Bronchial epithelial cell (primary cell): Measurements from ENCODE around the gene PCCB. TPM values are rescaled to one million over a fixed set of nuclear protein-coding genes. Genes with fewer than 3 reads are reported as not detected.

Source experiments
- DNase-seq: peaks from one replicate; pipeline ENCODE4 v3.0.0-alpha.2; 2010; ENCODE audit warnings: low read depth
- FAIRE-seq: peaks from 2 replicates; lab custom pipeline; 2011; peaks lifted over from hg19 to GRCh38; lab: Jason Lieb, UNC
- H3K27me3 ChIP-seq: 2 replicates; pipeline ENCODE4 v1.5.1; 2011; ENCODE audit warnings: low read length; ENCODE audit not compliant: control insufficient read depth, insufficient read depth
- H3K36me3 ChIP-seq: 2 replicates; pipeline ENCODE4 v1.5.1; 2011; ENCODE audit warnings: low read length; ENCODE audit not compliant: control insufficient read depth, insufficient read depth
- H3K4me3 ChIP-seq: 2 replicates; pipeline ENCODE4 v1.5.1; 2011; ENCODE audit warnings: mild to moderate bottlenecking, low read depth, low read length, control low read depth
- CTCF ChIP-seq: IDR thresholded peaks from 2 replicates; pipeline ENCODE4 v1.5.1; 2011; ENCODE audit warnings: mild to moderate bottlenecking, moderate library complexity, low read length, control low read depth, inconsistent platforms; ENCODE audit not compliant: insufficient read depth, severe bottlenecking
- total RNA-seq: library from RNA; depleted of rRNA; stranded (reverse); fragments of >200 nt; gene quantifications from 2 replicates; pipeline ENCODE4 v1.2.1, GENCODE V29; 2014

PCCB gene
- total RNA-seq, 1 donor from 2014 or later = 62.1 TPM

DNA sequence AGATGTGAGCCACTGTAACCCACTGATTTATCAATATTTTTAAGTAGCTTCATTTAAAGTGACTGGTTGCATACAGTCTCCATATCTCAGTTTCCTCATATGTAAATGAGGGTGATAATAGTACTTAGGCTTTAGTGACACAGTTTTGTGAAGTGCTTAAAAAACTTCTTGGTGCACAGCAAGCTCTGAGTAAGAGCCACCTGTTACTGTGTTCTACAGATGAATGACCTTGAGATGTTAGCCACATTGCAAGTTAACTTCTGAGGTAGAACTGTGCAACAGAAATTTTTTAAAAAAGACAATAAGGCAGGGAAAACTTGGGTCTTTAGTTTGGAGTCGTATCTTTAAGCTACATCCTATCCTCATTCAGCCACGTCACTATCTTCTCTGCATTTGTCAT is 43.1 kb downstream of the PCCB start:
- no peak for DNase-seq
- TF ChIP-seq CTCF = no peak
- Histone ChIP-seq H3K36me3 (peaks cover 2% of the 10 kb centered on the region), H3K4me3 (no peak overlapping the region), H3K27me3 (no peaks in the 10 kb centered on the region)
- FAIRE-seq = no peak

DNA sequence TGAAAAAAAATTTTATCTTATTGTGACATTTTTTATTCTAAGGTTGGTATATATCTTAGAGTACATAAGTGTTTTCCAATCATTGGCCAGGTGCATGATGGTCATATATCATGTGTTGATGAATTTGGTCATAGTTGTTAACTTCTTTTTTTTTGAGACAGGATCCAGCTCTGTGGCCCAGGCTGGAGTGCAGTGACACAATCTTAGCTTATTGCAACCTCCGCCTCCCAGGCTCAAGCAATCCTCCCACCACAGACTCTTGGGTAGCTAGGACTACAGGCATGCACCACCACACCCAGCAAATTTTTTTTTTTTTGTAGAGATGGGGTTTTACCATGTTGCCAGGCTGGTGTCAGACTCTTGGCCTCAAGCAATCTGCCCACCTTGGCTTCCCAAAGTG is 44.0 kb downstream of the PCCB start:
- H3K4me3 ChIP-seq = no peak overlapping the region
- H3K36me3 ChIP-seq = peaks cover 2% of the 10 kb centered on the region
- DNase-seq (no peak), FAIRE-seq (no peak)
- TF ChIP-seq CTCF = no peak
- no peaks in the 10 kb centered on the region for H3K27me3 ChIP-seq

DNA sequence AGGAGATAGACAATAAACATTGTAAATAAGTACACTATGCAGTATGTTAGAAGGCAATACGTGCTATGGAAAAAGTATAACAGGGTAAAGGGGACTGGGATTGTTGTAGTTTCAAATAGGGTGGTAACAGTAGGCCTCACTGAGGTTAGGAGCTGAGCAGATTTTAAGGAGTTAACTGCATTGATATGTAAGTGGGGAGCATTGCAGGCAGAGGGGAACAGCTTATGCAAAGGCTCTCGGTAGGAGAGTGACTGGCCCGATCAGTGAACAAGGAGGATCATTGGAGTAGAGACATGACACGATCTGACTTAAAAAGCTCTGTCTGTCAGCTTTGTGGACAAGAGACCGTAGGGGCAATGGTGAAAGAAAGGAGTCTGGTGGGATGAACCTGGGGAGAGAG is 46.8 kb downstream of the PCCB start:
- FAIRE-seq (no peak), DNase-seq (no peak)
- H3K36me3 ChIP-seq = peaks cover 3% of the 10 kb centered on the region
- H3K4me3 ChIP-seq = no peak overlapping the region
- no peak for TF ChIP-seq CTCF
- no peaks in the 10 kb centered on the region for H3K27me3 ChIP-seq

DNA sequence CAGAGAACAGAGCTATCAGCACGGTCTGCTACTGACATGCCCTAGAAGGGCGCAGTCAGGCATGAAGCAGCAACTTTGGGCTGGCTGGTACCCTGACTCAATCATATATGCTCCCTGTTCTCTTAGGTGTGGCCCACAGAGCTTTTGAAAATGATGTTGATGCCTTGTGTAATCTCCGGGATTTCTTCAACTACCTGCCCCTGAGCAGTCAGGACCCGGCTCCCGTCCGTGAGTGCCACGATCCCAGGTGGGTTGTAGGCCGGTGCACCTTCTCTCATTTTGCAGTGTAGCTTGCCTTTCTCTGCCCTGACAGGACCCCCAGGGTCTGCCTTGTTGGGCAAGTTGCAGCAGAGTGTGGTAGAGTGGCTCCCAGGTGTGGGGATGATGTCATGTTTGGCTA is 47.7 kb downstream of the PCCB start:
- TF ChIP-seq CTCF = no peak
- no peak for DNase-seq
- FAIRE-seq = no peak
- no peak overlapping the region for H3K4me3 ChIP-seq
- H3K36me3 ChIP-seq = peaks cover 3% of the 10 kb centered on the region
- no peaks in the 10 kb centered on the region for H3K27me3 ChIP-seq

GRCh38 chr3:136300444-136300843 is 50.3 kb downstream of the PCCB start:
- no peak for FAIRE-seq
- no peak for DNase-seq
- no peak for TF ChIP-seq CTCF
- Histone ChIP-seq H3K4me3 (no peak overlapping the region), H3K27me3 (no peaks in the 10 kb centered on the region), H3K36me3 (peaks cover 2% of the 10 kb centered on the region)

DNA sequence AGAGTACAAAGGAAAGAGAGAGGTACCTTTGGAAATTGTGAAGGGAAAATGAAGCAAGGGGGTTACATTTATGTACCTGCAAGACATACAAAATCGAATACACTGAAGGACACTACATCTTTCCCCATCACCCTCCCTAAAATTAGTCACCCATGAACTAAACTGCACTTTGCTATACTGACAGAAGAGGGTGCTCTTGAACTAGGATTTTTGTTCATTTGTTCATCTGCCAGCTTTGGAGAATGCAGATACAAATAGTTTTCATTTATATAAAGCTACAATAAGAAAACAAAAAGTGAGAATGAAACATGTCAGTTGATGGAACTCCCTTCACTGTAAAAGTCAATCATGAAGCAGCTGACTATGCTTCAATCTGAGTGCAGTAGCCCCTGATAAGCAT is 55.7 kb downstream of the PCCB start:
- Histone ChIP-seq H3K36me3 (peaks cover 1% of the 10 kb centered on the region), H3K27me3 (no peaks in the 10 kb centered on the region), H3K4me3 (no peak overlapping the region)
- FAIRE-seq = no peak
- TF ChIP-seq CTCF = peak; percentile 26
- DNase-seq = peak; percentile 31
